ENCODE data around the gene MED12.

GRCh38 chrX:71169586-71169985 lies 51.2 kb downstream of the MED12 start:
- TF ChIP-seq CTCF (IDR thresholded peaks at IDR 0.05; ENCODE audit: insufficient read depth, low read depth, low read length) (no peak), EZH2 (IDR thresholded peaks at IDR 0.05; ENCODE audit: insufficient read depth, low read length) (no peak)

Data from astrocyte (in vitro differentiated cells and primary cell).